Small intestine (tissue), 7 donors: ENCODE measurements around the gene FTCD. TPM values are rescaled to one million over a fixed set of nuclear protein-coding genes. Genes with fewer than 3 reads are reported as not detected.
"Not testable (repeated sequence)": the region's sequence is repeated elsewhere in the genome, so short reads cannot be mapped to it uniquely, and the experiment has no call there.

Experiments
- DNase-seq, 2 donors: peaks; one replicate each; pipeline versions ENCODE4 v3.0.0 to v3.0.0-alpha.2; 2013
- FAIRE-seq: peaks from 2 replicates; lab custom pipeline; 2012; peaks lifted over from hg19 to GRCh38; lab: Jason Lieb, UNC
- H3K27ac ChIP-seq, 3 donors: one replicate each; pipeline ENCODE4 v1.5.1; 2013; ENCODE audit warnings: low read length in 2 of 3, mild to moderate bottlenecking in 2 of 3, control low read depth in 1 of 3, inconsistent platforms in 1 of 3, low read depth in 1 of 3, moderate library complexity in 1 of 3
- H3K27me3 ChIP-seq, 3 donors: one replicate each; pipeline ENCODE4 v1.6.1; 2013; ENCODE audit warnings: low read length in 3 of 3, inconsistent platforms in 1 of 3; ENCODE audit not compliant: control insufficient read depth in 3 of 3, insufficient read depth in 3 of 3
- H3K36me3 ChIP-seq, 3 donors: one replicate each; pipeline ENCODE4 v1.6.1; 2013; ENCODE audit warnings: low read length in 3 of 3, inconsistent platforms in 1 of 3, low read depth in 1 of 3, mild to moderate bottlenecking in 1 of 3, moderate library complexity in 1 of 3; ENCODE audit not compliant: control insufficient read depth in 3 of 3, insufficient read depth in 2 of 3
- H3K4me1 ChIP-seq, 3 donors: one replicate each; pipeline ENCODE4 v1.6.1; 2013; ENCODE audit warnings: low read length in 2 of 3, inconsistent platforms in 1 of 3, low read depth in 1 of 3, mild to moderate bottlenecking in 1 of 3, moderate library complexity in 1 of 3; ENCODE audit not compliant: control insufficient read depth in 3 of 3, insufficient read depth in 2 of 3
- H3K4me3 ChIP-seq, 3 donors: one replicate each; pipeline ENCODE4 v1.5.1; 2013; ENCODE audit warnings: low read length in 3 of 3, control low read depth in 1 of 3, inconsistent platforms in 1 of 3, low read depth in 1 of 3, mild to moderate bottlenecking in 1 of 3, moderate library complexity in 1 of 3
- H3K9me3 ChIP-seq, 2 donors: one replicate each; pipeline ENCODE4 v1.6.1; 2013; ENCODE audit warnings: low read depth in 1 of 2, low read length in 1 of 2; ENCODE audit not compliant: control insufficient read depth in 2 of 2, insufficient read depth in 1 of 2
- WGBS, 3 donors: extraction: QIAGEN DNeasy Blood & Tissue Kit; methylation state at CpG; one replicate each; pipeline ENCODE4 v1.1.7; 2013; 5-methylcytosine and 5-hydroxymethylcytosine counted together
- polyA plus RNA-seq, 4 donors: library from polyadenylated mRNA; stranded (reverse) in 3 of 4; unstranded in 1 of 4; fragments of 200-250 nt in 3 of 4; fragments of 120-200 nt in 1 of 4; gene quantifications; one replicate each; pipeline versions ENCODE4 v1.2.1 to v1.2.3, GENCODE V29; 2013
- donor health status: healthy with polysubstance abuse.
- donor health status: control.
- donor health status: control.
- donor health status: Bipolar disorder and iron deficiency.
- donor health status: healthy.

The FTCD gene
- polyA plus RNA-seq, 4 donors = 0.31 to 71.8 (median 39.0) TPM

DNA sequence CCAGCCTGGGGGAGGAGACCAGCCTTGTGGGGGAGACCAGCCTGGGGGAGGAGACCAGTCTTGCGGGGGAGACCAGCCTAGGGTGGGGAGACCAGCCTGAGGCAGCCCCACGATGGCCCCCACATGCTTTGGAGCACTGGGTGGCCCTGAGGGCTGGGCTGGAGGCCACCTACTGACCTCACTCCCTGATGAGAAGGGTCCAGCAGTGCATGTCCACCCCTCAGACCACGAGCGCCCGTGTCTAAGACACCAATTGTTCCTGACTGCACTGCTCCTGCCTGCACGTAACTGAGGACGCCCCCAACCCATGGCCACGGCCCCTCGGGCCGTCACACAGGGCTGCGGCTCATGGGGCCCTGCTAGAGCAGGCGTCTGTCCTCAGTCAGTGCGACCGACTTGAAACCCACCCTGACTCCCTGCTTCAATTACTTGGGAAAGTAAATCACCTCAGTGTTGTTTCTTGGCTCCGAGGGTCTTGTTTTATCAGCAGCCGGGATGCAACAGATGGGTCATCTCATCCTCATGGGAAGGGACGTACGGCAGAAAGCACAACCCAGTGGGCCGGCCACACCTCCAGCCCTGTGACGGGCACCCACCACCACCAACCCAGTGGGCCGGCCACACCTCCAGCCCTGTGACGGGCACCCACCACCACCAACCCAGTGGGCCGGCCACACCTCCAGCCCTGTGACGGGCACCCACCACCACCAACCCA lies 28.7 kb upstream of the FTCD start, which contains the start of gene SPATC1L:
Gene SPATC1L (minus strand): TSS at position 550 of the 715 bp plus-strand sequence. CDS start 1,643 bp downstream, outside the sequence.
- FAIRE-seq = no peak
- Histone ChIP-seq H3K4me1 (peaks cover 0 to 3% (median 0%) of the 10 kb centered on the region in 3 donors), H3K27ac (peak within 1 kb of the TSS; percentile 52 to 86 (median 82)), H3K36me3 (peaks cover 0 to 5% (median 0%) of the 10 kb centered on the region in 3 donors), H3K27me3 (no peaks in the 10 kb centered on the region), H3K4me3 (peak within 1 kb of the TSS; percentile 45 to 70 (median 63)), H3K9me3 (no peaks in the 10 kb centered on the region)
- DNase-seq = peak; percentile 45 to 85
- 2 to 19% (median 4%) methylated on average over 20 to 22 of the region's 24 CpGs for WGBS, 3 donors

DNA sequence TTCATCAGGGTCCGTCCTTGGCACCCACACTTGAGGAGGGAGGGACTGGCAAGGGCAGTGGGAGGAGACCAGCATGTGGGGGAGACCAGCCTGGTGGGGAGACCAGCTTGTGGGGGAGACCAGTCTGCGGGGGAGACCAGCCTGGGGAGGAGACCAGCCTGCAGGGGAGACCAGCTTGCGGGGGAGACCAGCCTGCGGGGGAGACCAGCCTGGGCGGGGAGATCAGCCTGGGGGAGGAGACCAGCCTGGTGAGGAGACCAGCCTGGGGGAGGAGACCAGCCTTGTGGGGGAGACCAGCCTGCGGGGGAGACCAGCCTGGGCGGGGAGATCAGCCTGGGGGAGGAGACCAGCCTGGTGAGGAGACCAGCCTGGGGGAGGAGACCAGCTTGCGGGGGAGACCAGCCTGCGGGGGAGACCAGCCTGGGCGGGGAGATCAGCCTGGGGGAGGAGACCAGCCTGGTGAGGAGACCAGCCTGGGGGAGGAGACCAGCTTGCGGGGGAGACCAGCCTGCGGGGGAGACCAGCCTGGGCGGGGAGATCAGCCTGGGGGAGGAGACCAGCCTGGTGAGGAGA lies 28.0 kb upstream of the FTCD start:
- FAIRE-seq, H3K9me3 ChIP-seq, H3K36me3 ChIP-seq, DNase-seq, H3K27me3 ChIP-seq, H3K4me1 ChIP-seq: not testable (repeated sequence)
- WGBS, 3 donors = 36 to 55% (median 52%) methylated on average over 4 to 8 of the region's 13 CpGs
- peak overlapping the region in 2 of 3 donors; percentile 63 to 70 for H3K4me3 ChIP-seq
- peak overlapping the region in 1 of 3 donors; percentile 72 for H3K27ac ChIP-seq

DNA sequence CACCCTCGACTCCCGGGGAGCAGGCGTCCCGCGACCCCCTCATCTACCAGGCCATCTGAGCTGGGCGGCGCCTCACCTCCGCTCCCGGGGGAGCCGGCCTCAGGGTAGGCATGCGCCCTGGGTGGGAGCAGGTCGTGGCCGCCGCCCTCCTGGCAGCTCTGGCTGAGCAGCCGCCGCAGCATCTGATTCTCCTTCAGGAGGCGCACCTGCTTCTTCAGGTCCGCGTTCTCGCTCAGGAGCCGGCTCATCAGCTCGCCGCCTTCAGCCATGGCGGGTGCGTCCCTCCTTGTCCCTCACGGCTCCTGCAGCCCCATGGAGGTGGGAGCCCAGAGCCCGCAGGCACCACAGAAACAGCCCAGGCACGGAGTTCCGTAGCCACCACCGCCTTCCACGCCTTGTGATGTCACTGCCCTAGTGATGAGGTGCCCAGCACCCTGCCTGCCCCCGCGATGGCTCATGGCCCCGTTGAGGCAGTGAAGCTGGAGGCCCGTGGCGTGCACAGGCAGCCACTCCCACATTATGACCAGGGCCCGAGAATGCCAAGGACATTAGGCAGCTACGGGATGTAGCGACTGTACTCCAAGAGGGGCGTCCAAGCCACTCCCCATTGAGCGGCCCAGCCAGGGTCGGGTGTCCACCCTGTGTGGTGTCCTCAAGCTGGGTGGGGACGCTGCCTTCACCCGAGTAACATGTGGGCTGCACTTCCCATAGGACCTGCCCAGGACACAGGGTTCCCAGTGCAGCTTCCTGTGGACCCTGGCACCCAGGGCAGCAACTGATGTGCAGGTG lies 27.4 kb upstream of the FTCD start:
- WGBS, 3 donors = 88 to 89% (median 88%) methylated on average over 40 to 44 of the region's 44 CpGs
- no peaks in the 10 kb centered on the region for H3K27me3 ChIP-seq
- no peak overlapping the region for H3K27ac ChIP-seq
- DNase-seq (no peak), FAIRE-seq (no peak)
- H3K36me3 ChIP-seq = peaks cover 0 to 5% (median 0%) of the 10 kb centered on the region in 3 donors
- H3K4me3 ChIP-seq = no peak overlapping the region
- H3K9me3 ChIP-seq = no peaks in the 10 kb centered on the region
- no peaks in the 10 kb centered on the region for H3K4me1 ChIP-seq

DNA sequence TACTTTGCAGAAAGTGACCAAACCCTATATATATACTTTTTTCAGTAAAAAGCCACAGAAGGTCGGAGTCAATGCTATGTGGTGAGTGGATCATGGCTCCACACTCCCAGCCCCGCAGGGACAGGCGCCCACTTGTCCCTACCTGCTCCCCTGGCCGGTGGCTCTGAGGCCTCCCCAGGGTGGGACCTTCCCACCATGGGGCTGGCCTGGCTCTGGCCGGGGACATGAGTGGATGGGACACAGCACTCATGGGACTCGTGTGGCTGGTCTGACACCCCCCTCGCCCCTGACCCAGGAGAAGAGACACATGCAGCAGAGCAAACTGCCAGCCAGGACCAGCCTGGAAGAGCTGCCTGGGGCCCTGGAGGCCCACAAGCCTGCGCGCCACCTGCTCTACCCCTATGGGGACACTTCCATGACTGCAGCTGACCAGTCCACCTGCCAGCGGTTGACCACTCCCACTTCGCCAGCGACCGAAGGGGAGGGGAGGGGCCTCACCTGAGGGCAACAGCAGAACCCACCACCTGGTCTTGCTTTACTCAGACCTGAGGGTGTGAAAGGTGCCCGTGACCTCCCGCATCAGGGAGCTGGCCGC lies 26.7 kb upstream of the FTCD start:
- Histone ChIP-seq H3K4me3 (no peak overlapping the region), H3K36me3 (peaks cover 0 to 5% (median 0%) of the 10 kb centered on the region in 3 donors), H3K4me1 (no peaks in the 10 kb centered on the region), H3K27me3 (no peaks in the 10 kb centered on the region), H3K27ac (no peak overlapping the region), H3K9me3 (no peaks in the 10 kb centered on the region)
- FAIRE-seq (no peak), DNase-seq (no peak)
- WGBS, 3 donors = 83 to 88% (median 88%) methylated on average over 14 to 16 of the region's 16 CpGs

DNA sequence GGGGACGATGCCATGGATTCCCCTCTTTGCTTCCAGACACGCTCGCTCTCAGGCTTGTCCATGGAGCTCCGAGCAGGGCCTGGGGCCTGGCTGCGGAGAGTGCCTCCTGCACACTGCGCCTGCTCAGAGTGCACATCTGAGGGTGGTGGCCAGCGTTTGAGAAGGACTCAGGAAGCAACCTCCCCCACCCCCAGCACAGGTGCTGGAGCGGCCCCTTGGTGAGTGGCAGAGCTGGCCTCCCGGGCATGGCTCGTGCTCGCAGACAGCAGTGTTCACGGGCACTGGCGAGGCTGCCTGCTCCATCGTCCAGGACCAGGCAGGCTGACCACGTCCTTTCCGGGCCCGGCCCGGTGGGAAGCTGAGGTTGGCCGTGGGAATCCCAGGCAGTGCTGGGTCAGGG lies 26.1 kb upstream of the FTCD start:
- no peak for DNase-seq
- 91 to 92% (median 92%) methylated on average over 19 of the region's 19 CpGs for WGBS, 3 donors

DNA sequence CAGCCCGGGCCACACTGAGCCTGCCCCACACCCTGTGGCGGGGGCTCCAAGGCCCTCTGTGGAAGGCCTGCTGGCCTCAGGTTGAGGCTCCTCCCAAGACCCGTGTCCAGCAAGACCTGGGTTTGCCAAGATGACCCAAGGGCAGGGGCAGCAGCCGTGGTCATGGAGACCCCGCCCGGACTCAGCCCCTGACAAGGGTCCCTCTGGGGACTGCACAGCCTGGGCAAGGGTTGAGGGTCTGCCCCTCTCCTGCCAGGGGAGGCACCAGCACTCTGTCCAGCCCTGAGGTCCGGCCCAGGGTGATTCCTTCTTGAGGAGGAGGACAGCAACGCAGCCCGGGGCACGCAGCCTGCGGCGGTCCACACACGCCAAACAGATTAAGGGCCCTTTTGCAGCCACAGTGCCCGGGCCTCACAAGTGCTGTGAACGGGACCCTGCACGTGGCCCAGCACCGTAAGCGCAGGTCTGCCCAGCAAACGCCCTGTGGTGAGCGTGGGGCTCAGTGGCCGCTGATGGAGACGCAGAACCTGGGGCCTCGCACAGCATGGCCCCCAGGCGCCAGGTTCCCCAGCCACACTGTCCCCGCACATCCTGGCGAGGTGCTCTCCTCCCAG lies 25.5 kb upstream of the FTCD start:
- 90 to 94% (median 91%) methylated on average over 23 to 26 of the region's 26 CpGs for WGBS, 3 donors
- FAIRE-seq = no peak
- DNase-seq = no peak
- Histone ChIP-seq H3K36me3 (peaks cover 0 to 5% (median 0%) of the 10 kb centered on the region in 3 donors), H3K9me3 (no peaks in the 10 kb centered on the region), H3K27ac (no peak overlapping the region), H3K4me1 (no peaks in the 10 kb centered on the region), H3K4me3 (no peak overlapping the region), H3K27me3 (no peaks in the 10 kb centered on the region)

More for the DNA sequence above, 26.1 kb upstream of the FTCD start:
- Histone ChIP-seq H3K4me1 (no peaks in the 10 kb centered on the region), H3K9me3 (no peaks in the 10 kb centered on the region), H3K4me3 (no peak overlapping the region), H3K27me3 (no peaks in the 10 kb centered on the region), H3K27ac (no peak overlapping the region), H3K36me3 (peaks cover 0 to 5% (median 0%) of the 10 kb centered on the region in 3 donors)
- FAIRE-seq = no peak

DNA sequence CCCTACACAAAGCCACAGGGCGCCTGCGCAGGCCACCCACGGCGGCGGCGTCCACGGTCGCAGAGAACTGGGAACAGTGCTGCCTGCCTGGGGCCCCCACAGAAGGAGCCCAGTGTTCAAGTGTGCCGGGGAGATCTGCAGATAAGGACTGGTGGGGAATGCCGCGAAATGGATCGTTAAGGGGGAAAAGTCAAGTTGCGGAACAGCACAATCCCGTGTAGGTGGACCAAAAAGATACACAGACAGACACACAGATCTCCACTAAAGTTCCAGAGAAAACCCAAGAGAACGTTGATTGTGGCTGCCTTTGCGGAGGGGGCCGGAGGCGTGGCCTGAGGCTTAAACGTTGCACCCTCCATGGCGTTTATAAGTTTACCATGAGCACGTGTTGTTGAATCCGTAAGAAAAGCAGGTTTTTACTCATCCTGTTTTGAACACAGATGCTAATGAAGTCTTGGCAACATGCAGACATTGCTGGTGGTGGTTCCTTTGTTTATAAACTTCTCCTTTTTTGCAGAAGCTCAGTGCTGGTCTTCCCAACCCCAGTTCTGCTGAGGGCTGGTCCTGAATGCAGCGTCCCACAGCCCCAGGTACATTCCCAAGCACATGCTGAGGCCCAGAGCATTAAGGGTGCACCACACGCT lies 24.8 kb upstream of the FTCD start:
- Histone ChIP-seq H3K4me3 (no peak overlapping the region), H3K4me1 (no peaks in the 10 kb centered on the region), H3K27ac (no peak overlapping the region), H3K36me3 (peaks cover 0 to 5% (median 0%) of the 10 kb centered on the region in 3 donors), H3K9me3 (no peaks in the 10 kb centered on the region), H3K27me3 (no peaks in the 10 kb centered on the region)
- 78 to 83% (median 81%) methylated on average over 24 of the region's 24 CpGs for WGBS, 3 donors
- no peak for DNase-seq
- FAIRE-seq = no peak
